BJ (cell line): ENCODE results near the gene VMAC. TPM values are rescaled to one million over a fixed set of nuclear protein-coding genes. Genes with fewer than 3 reads are reported as not detected.
A peak's percentile ranks its signal among the peaks of the same experiment; 100 is the strongest.

Experiments used
- CTCF ChIA-PET: fragments of 350-600 bp; formaldehyde crosslinking; extraction: SDS; loops from one replicate; lab custom pipeline; 2021; ENCODE audit warnings: antibody characterized with exemption, inconsistent platforms; lab: Yijun Ruan, JAX
- POLR2A ChIA-PET: fragments of 300-600 bp; sonication (Branson Sonifier 250); formaldehyde crosslinking; extraction: SDS; loops from one replicate; lab custom pipeline; 2021; ENCODE audit warnings: antibody characterized with exemption; lab: Charles Lee
- DNase-seq: peaks from one replicate; pipeline ENCODE4 v3.0.0-alpha.2; 2011; ENCODE audit warnings: low read depth
- H3K27me3 ChIP-seq: 2 replicates; pipeline ENCODE4 v1.6.0; 2011; ENCODE audit warnings: low read length; ENCODE audit not compliant: control insufficient read depth, insufficient read depth
- H3K36me3 ChIP-seq: 2 replicates; pipeline ENCODE4 v1.5.1; 2011; ENCODE audit warnings: low read length; ENCODE audit not compliant: control insufficient read depth, insufficient read depth
- H3K4me3 ChIP-seq: 2 replicates; pipeline ENCODE4 v1.5.1; 2011; ENCODE audit warnings: low read depth, mild to moderate bottlenecking, control low read depth, low read length
- polyA plus RNA-seq: library from polyadenylated mRNA; depleted of rRNA; stranded (reverse); fragments of >200 nt; gene quantifications from 2 replicates; pipeline ENCODE4 v1.2.3, GENCODE V29; 2011
- TF ChIP-seq, protein P1 (sequence below): IDR thresholded peaks from 2 replicates; pipeline ENCODE4 v1.5.1; 2011; ENCODE audit warnings: low read depth, mild to moderate bottlenecking, control low read depth, inconsistent platforms, low read length, moderate library complexity; ENCODE audit not compliant: insufficient read depth

VMAC gene
- polyA plus RNA-seq, 1 experiment = 4.2 TPM

DNA sequence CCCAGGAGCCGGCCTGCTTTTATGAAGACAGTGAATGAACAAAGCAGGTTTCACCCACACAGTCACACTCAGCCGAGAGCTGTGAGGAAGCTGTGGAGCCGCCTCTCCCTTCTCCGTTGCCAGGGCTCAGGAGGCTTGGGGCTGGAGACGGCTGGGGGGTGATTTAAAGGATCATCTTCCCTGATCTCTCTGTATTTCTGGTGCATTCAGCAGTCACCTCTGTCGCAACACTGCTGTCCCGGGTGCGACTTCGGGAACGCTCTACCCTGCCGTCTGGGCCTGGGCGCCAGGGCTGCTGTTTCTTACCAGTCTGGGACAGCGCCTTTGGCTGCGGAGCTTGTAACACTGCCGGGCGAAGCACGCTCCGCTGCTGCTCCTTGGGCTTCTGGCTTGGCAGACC lies 27.5 kb downstream of the VMAC start:
- Histone ChIP-seq H3K36me3 (peaks cover 30% of the 10 kb centered on the region), H3K27me3 (no peaks in the 10 kb centered on the region), H3K4me3 (no peak overlapping the region)
- DNase-seq = no peak
- CTCF ChIA-PET = no interaction called here
- POLR2A ChIA-PET = no interaction called here
- TF ChIP-seq, protein P1, sequence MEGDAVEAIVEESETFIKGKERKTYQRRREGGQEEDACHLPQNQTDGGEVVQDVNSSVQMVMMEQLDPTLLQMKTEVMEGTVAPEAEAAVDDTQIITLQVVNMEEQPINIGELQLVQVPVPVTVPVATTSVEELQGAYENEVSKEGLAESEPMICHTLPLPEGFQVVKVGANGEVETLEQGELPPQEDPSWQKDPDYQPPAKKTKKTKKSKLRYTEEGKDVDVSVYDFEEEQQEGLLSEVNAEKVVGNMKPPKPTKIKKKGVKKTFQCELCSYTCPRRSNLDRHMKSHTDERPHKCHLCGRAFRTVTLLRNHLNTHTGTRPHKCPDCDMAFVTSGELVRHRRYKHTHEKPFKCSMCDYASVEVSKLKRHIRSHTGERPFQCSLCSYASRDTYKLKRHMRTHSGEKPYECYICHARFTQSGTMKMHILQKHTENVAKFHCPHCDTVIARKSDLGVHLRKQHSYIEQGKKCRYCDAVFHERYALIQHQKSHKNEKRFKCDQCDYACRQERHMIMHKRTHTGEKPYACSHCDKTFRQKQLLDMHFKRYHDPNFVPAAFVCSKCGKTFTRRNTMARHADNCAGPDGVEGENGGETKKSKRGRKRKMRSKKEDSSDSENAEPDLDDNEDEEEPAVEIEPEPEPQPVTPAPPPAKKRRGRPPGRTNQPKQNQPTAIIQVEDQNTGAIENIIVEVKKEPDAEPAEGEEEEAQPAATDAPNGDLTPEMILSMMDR = no peak

DNA sequence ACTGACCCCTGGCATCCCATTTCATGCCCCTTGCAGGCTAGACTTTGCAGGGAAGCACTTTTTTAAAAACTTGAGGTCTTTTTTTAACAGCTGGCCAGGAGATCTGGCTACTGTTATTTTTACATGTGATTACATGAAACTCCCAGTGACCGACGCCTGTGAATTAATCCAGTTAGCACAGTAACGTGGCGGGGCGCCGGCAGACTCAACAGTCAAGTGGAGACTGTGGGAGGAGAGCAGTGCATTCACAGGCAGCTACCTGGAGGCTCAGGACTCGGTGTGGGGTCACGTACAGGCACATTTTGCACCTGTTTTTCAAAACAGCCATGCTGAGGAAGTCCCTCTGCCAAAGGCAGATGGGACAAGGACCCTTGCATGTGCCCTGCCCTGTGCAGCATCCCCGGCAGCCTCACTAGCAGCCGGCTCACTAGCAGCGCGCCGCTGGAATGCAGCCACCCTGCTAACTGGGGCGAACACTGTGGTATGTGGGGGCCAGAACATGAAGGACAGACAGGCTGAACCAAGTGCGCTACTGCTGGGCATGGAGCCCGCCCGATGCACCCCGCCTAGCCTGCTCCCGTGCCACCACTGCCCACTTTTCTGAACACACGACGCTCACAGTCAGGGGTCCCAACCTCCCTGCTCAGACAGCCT lies 28.1 kb downstream of the VMAC start:
- Histone ChIP-seq H3K36me3 (peaks cover 30% of the 10 kb centered on the region), H3K27me3 (no peaks in the 10 kb centered on the region), H3K4me3 (no peak overlapping the region)
- ChIA-PET POLR2A (no interaction called here), CTCF (interaction anchor here (0.6 kb wide), 1 partner anchor 56 kb away, joined by 3 read pairs; no protein-coding TSS in a partner anchor)
- no peak for DNase-seq
- TF ChIP-seq, protein P1 = no peak

DNA sequence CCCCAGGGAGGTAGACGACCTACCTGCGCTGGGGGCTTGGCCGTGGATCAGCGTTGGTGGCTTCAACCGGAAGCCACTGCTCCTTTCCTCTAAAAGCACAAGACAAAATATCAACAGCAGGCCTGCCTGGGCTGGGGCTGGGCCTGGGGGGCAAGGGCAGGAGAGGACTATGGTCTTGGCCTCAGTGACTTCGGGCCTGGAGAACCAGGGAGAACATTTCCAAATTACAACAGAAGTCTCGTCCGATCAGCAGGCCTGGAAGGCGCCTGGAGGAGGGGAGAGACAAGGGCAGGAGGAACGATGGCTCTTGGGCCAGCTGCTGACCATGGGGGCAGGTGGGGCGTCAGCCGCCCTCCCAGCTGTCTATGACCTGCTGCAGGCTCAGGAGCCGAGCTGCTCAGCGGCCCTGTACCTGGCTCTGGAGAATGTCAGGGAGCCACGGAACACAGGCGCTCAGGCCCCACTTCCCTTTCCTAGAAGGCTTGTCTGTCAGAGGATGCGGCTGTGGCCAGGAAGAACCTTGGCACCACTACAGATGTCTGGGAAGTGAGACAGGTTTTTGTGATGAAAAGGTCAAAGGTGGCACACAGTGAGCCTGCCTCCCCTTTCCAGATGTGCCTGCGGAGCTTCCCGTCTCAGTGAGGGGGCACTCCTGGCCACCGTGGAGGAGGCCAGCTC lies 28.9 kb downstream of the VMAC start:
- POLR2A ChIA-PET = no interaction called here
- Histone ChIP-seq H3K4me3 (no peak overlapping the region), H3K27me3 (no peaks in the 10 kb centered on the region), H3K36me3 (peaks cover 26% of the 10 kb centered on the region)
- DNase-seq = no peak
- TF ChIP-seq, protein P1 = no peak
- CTCF ChIA-PET = no interaction called here

DNA sequence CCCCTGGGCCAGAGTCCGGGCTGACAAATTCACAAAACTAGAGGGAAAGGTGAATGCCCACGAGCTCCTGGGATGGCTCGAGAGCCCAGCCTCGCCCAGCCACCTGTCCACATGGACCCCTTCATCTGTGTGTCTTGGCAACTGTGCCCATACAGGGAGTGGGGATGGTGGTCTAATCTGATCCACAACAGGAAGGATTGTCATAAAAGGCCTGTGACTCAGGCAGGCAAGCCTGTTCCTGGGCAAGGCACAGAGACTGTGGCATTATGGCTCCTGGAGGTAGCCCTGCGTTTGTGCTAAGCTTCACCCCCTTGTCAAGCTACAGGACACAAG lies 29.4 kb downstream of the VMAC start:
- no peaks in the 10 kb centered on the region for H3K27me3 ChIP-seq
- H3K36me3 ChIP-seq = peaks cover 24% of the 10 kb centered on the region
- TF ChIP-seq, protein P1 = no peak
- ChIA-PET CTCF (interaction anchor here (0.8 kb wide), 1 partner anchor 33 kb away, joined by 3 read pairs; no protein-coding TSS in a partner anchor), POLR2A (no interaction called here)
- no peak overlapping the region for H3K4me3 ChIP-seq
- no peak for DNase-seq

DNA sequence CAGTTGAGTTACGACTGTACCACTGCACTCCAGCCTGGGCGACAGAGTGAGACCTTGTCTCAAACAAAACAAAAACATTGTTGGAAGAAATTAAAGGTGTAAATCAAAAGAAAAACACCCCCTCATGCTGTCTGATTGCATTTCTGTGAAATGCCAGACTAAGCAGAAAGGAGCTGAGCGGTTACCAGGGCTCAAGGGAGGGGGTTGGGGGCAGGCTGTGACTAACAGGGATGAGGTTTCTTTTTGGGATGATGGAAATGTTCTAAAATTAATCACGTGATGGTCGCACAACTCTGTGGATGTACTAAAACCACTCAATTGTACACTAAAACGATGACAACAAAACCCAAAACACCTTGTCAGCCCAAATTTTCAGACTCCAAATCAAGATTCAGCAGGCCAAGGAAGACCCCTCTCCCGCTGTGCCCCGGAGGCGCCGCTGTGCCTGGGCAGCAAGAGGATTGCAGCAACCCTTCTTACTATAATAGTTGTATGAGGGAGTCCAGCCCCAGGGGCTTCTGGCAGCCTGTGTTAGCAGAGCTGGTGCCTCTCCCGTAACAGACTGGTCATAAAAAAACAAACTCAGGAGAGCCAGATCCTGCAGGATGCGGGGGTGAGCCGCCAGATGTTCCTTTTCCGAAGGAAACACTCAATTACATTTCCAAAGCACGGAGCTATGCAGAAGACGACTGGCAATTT lies 30.3 kb downstream of the VMAC start:
- H3K36me3 ChIP-seq = peaks cover 20% of the 10 kb centered on the region
- peak; percentile 79 for DNase-seq
- H3K4me3 ChIP-seq = no peak overlapping the region; the same call in 1 of the 2 replicates
- POLR2A ChIA-PET = no interaction called here
- no peaks in the 10 kb centered on the region for H3K27me3 ChIP-seq
- TF ChIP-seq, protein P1 = no peak; the same call in 1 of the 2 replicates
- CTCF ChIA-PET = interaction anchor here (0.8 to 1.7 kb wide), 5 partner anchors 8 to 131 kb away, joined by 3 to 9 read pairs (median 3); no protein-coding TSS in a partner anchor
